AG10803 (cell line): ENCODE results near the gene SDCCAG8.
A peak's percentile ranks its signal among the peaks of the same experiment; 100 is the strongest.

Experiments used
- DNase-seq: peaks from one replicate; pipeline ENCODE4 v3.0.0; 2010; ENCODE audit warnings: low read depth
- H3K4me3 ChIP-seq: 2 replicates; pipeline ENCODE4 v1.5.1; 2011; ENCODE audit warnings: mild to moderate bottlenecking, low read length, control low read depth
- CTCF ChIP-seq: conservative IDR thresholded peaks from 2 replicates; pipeline ENCODE4 v1.5.1; 2011; ENCODE audit warnings: mild to moderate bottlenecking, low read length, control low read depth, inconsistent platforms

The SDCCAG8 gene

GRCh38 chr1:243345205-243345604, 89.4 kb downstream of the SDCCAG8 start:
- peak; percentile 31 for DNase-seq
- peak; percentile 46 for TF ChIP-seq CTCF
- no peak overlapping the region for H3K4me3 ChIP-seq

DNA sequence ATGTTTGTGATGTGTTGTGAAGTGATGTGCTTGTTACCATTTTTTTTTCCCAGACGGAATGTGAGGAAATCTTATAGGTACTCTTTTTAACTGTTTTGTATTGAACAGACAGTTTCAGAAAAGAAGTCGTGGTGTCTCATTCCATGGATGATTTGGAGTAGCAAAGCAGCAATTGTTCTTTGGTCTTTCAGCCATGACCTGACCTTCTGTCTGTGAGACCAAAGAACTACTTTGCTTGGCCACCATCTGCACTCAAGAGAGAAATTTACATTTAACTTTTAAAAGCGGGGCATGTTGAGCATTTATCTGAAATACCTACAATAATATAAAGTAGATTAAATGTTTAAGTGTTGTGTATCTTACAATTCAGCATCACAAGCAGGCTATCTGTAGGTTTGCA, 90.2 kb downstream of the SDCCAG8 start:
- DNase-seq = no peak
- H3K4me3 ChIP-seq = no peak overlapping the region
- no peak for TF ChIP-seq CTCF

DNA sequence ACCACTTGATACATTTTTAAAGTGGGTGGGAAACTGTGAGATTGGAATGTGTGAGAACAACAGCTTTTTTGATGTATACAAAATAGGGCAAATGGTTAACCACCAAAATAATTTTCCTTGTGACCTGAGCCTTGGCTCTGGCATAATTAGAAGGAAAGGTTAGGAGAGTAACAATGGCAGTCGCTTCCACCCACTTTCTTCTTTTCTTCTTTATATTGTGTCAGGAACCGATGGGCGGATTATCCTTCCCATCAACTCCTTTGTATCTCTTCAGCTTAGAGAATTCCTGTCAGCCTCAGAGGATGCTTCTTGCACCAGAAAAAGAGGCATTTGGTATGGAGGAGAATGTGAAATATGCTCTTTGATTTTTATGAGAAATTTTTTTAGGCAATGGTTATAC, 90.6 kb downstream of the SDCCAG8 start:
- DNase-seq = no peak
- TF ChIP-seq CTCF = no peak
- H3K4me3 ChIP-seq = no peak overlapping the region

GRCh38 chr1:243348331-243348730, 92.5 kb downstream of the SDCCAG8 start:
- H3K4me3 ChIP-seq = no peak overlapping the region
- DNase-seq = no peak
- TF ChIP-seq CTCF = no peak

- no peak for TF ChIP-seq CTCF
- no peak overlapping the region for H3K4me3 ChIP-seq
- DNase-seq = no peak
These were observed 93.3 kb downstream of the SDCCAG8 start for GRCh38 chr1:243349128-243349527.

GRCh38 chr1:243351337-243351736, 95.5 kb downstream of the SDCCAG8 start:
- TF ChIP-seq CTCF = no peak

GRCh38 chr1:243354511-243355153, 98.8 kb downstream of the SDCCAG8 start:
- peak overlapping the region; percentile 46 for H3K4me3 ChIP-seq
- peak; percentile 22 for DNase-seq
- no peak for TF ChIP-seq CTCF

More at GRCh38 chr1:243351337-243351736, 95.5 kb downstream of the SDCCAG8 start:
- no peak overlapping the region for H3K4me3 ChIP-seq
- peak; percentile 25 for DNase-seq
